T47D (cell line): ENCODE results near the gene OSBPL1A.

Experiments
- DNase-seq, 2 experiments: peaks; one replicate each; pipeline versions ENCODE4 v3.0.0 to v3.0.0-alpha.2; 2011 to 2012; ENCODE audit warnings: low read depth in 1 of 2, low spot score in 1 of 2
- JUND ChIP-seq: IDR thresholded peaks from 2 replicates; pipeline ENCODE4 v1.6.1; 2012; ENCODE audit warnings: low read depth
- in situ Hi-C: cut with HindIII; loops from 2 replicates; pipeline ENCODE4 v1.10.0; 2016; ENCODE audit warnings: low sequenced_read_pairs, low pct_unique_long_range_greater_than_20kb

Gene OSBPL1A

DNA sequence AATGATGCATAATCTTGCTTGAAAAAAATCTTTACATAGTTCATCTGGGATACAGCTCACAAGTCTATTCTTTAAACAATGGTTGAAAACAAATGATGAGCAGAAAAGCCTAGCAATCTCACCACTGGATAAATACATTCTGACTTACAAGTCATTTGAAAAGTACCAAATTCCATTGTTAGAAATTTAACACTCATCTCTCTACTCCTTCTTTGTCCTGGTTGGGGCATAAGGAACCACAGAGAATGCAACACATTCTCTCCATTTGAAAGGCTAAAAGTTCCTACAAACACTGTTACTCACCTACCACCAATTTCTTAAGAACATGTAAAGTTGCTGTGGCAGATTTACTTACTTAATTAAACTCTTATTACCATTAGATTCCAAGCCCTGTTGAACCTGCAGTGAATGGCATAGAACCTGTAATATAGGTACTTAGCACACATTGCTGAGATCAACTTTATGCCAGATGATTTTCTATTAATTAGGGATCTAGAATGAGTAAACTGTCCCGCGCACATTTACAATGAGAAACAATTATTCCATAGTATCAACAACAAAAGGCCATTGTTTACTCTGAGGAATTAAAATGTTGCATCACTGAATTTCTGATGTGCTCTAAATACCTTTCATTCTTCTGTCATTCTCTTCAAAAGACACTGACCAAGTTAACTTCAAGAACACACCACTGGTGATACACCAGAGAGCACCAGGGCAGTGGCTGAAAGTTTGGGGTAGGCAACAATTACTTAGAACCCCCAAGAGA is 189.2 kb downstream of the OSBPL1A start:
- in situ Hi-C loops, result no loop called here
- TF ChIP-seq JUND, result no peak
- no peak for DNase-seq

DNA sequence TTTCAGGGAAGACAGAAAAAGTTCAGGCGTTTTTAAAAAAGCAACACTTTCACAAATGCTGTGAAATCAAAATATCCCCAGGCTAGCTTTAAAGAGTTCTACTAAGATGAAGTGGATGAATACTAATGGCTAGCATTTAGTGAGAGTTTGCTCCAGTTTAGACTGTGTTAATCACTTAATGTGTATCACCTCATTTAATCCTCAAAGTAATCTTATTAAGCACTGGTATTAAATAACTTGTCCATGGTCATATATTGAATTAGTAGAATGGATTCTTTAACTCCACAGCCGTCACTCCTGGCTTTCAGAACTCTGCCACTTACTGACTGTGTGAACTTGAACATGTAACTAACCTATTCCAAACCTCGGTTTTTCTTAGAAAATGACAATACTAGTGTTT is 192.7 kb downstream of the OSBPL1A start:
- DNase-seq, result no peak
- TF ChIP-seq JUND, result no peak
- in situ Hi-C loops, result no loop called here

DNA sequence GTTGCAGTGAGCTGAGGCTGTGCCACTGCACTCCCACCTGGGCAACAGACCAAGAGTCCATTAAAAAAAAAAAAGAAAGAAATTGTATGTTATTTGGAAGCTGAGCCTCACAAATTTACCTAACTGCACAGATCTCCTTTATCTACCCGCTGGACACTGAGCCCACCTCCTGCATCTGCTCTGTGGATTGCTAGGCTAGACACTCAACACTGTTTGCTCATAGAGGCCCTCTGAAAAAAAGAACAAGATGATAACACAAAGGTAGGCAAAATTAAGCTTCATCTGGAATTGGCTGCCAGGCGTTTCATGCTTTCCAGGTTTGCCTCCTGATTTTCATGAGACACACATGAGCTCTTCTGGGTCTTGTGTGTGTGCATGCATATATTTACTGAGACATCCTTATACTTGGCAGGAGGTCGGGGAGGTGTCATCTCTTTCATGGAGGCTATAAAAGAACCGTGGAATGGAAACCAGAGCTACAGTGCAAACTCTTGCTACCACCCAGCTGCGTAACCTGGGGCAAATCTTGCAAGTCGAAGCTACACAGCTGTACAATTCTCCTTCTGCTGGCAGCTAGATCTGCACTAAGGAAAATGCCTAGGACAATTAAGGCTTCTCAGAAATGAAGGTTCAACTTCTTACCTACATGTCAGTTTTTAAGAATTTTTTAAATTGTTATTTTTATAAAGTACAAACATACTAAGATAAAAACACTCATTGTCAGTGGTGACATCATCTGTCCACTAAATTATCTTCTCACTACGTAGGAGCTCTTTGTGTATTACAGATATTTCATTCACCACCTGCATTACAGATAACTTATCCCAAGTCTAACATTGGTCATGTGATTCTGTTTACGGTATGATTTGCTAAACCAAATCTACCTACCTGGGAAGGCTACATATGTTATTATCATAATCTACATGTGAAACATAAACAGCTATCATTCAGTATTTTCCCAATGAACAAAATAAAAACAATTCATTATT is 195.6 kb downstream of the OSBPL1A start:
- TF ChIP-seq JUND, result no peak
- in situ Hi-C loops, result no loop called here
- DNase-seq, result no peak

DNA sequence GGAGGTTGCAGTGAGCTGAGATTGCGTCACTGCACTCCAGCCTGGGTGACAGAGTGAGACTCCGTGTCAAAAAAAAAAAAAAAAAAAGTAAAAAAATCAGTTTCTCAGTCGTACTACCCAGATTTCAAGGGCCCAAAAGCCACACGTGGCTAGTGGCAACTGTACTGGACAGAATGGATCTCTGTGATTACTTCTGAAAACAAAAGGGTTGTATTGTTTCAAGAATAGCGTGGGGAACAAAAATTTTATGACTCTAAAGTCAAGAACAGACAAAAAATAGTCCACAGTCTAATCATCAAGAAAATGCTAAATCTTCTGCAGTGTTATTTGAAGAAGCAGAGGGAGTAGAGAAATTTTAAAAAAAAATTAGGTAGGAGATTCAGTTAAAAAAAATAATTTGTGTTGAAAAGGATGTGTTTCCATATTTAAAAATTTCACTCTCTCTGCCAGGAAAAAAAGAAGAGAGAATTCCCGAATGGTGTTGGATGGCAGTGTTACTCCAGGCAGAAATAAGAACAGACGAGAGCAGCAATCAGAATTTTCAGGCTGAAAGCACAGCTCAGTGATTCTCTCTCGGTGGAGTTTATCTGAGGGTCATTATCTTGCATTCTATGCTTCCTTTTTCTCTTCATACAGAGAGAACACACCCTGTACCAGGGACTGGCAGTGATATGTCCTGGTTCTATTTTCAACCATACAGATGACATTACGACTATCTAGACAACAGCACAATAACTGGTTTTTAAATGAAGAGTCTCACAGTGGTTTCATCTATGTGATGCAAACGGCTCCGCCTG is 196.9 kb downstream of the OSBPL1A start:
- no peak for TF ChIP-seq JUND
- in situ Hi-C loops, result no loop called here
- DNase-seq, result no peak

DNA sequence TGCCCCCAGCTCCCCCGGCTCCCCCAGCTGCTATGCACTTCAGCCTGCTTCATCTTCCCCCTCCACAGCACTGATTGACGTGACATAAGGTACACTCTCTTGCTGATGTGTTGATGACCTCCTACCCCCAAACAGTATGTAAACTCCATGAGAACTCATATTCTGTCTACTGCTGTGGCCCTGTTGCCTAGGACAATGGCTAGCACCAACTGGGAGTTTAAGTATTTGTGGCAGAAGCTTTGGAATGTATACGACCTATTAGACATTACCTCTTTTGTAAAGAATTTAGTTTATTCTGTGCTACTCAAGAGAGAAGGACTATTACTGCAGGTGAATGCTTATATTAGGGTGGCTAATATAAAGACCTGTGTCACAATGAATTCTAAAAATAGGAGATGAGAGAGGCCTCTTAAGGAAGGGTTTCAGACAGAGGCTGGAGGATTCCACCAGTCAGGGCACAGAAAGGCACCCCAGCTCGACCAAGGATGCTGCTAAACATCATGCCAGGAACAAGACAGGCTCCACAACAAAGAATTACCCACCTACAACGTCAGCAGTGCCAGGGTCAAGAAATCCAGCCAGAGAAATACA is 198.2 kb downstream of the OSBPL1A start:
- in situ Hi-C loops, result no loop called here

DNA sequence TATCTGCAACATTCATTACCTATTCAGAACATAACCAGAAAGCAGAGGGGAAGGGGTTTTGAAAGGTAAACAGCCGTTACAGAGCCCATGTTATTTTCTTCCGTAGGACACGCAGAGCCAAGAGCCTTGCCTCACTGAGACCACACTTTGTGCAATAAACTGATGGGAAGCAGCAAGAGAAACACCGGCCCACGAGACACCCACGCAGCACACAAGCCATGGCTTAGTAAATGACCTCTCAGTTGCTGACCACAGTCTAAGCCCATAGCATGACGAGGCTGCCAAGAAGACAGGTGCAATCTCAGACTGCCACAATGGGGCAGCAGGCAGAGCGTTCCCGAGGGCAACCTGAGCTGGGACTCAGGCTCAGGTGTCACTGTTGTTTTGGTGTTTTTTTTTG is 199.2 kb downstream of the OSBPL1A start:
- in situ Hi-C loops, result no loop called here
- DNase-seq, result no peak
- no peak for TF ChIP-seq JUND

More for the DNA sequence above, 198.2 kb downstream of the OSBPL1A start:
- no peak for DNase-seq
- TF ChIP-seq JUND, result no peak

DNA sequence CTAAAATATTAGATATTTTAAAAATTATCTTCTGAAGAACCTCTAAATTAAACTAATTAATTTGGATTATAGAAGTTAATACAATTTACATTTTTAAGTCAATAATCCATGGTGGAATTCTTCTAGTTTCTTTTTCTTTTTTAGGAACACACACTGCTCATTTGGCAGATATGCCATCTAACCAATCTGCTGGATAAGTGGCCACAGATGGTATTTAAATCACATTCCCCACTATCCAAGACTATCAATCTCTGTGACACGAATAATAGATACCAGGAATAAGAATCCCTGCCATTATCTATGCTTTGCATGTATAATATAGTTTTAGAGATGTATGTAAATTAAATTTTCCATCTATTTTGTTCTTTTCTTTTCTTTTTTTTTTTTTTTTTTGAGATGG is 200.2 kb downstream of the OSBPL1A start:
- DNase-seq, result no peak
- in situ Hi-C loops, result no loop called here
- no peak for TF ChIP-seq JUND

DNA sequence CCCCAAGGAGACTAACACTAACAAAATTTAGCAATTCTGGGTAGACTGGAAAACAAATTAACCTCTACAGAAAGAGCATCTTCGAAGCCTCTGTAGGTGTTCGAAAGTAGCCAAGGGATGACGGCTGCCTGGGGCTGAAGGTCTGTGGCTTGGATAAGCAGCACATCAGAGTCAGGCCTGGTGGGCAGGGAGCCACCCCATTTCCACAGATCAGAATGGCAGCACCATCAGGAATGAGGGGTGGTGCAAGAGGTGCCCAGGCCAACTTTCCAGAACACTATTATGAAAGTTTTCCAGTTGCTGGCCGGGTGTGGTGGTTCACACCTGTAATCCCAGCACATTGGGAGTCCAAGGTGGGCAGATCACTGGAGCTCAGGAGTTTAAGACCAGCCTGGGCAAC is 200.9 kb downstream of the OSBPL1A start:
- no peak for DNase-seq
- in situ Hi-C loops, result no loop called here
- TF ChIP-seq JUND, result no peak

DNA sequence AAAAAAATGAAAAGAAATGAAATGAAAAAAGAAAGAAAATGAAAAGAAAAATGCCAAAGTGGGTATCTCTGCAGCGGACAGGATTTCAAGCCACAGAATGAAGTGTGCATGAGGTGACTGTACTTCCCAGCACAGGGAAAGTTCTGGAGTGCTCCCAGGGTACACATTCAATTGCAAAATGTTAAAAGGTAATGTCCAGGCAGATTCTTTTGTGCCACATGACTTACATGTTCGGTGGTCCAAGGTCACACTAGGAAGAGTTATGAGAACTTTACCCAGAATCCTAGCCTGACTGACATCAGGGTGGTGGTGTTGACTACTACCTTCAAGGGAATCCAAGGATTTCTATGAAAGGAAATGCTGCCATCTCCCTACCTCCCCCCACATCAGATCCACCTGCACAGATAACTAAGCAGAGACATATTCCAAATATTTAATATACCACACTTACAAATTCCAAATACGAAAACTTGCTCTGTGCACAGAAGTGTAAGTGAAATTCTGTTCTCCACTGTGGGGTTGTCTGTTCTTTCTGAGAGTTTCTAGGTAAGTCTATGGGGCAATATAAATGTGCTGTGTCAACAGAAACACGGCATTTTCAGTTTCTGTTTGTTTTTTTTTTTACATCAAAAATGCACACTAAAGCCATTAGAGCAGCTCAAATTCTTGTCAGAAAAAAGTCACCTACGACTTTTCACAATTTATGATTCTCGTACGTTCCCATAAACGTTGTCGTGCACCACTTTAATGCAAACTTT is 202.1 kb downstream of the OSBPL1A start:
- TF ChIP-seq JUND, result no peak

DNA sequence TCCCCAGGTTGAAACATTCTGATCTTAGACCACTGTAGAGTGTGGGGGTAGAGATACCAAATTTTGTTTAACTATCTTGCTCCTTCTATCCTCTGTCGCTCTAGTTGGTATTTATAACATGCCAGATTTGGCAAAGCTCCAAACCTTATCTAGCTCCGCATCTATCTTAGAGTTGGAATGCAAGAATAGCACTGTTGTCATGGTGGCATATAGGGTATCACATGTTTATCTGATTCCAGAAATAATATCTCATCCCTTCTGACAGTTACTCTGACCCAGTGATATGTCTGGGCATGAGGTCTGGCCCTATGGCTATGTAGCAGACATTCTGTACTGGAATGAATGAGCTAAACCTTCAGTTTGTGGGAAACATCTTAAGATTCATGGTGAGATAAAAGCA is 207.0 kb downstream of the OSBPL1A start:
- DNase-seq, result no peak
- TF ChIP-seq JUND, result no peak
- in situ Hi-C loops, result no loop called here

More for the DNA sequence above, 202.1 kb downstream of the OSBPL1A start:
- in situ Hi-C loops, result no loop called here
- DNase-seq, result no peak

DNA sequence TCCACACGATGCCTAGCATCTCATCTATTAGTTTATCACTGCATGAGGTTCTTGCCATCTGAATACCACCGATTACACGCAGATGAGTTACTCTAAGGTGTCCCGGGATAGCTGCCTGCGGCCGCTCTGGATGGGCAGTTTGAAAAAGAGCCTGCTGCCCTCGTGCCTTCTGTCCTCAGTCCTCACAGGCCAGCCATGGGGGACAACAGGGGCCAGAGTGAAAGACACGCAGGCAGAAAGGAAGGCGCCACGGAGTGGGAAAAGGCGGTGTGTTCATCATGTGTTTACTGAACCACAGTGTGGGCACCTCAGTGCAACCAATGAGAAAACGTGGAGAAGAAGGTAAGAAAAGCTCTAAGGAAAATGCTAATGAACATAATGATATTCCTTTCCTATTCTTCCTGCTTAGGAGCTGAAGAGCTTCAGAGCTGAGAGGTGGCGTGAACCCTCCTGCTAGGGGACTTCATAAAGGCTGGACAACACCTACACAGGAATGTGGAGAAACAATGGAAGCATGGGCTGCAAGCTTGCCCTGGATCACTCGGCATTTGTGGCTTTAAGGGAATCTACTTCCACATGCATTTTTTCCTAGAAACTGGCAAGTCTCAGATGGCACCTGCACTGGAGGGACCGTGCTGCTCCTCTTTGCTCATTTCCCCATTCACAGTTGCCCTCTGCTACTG is 207.8 kb downstream of the OSBPL1A start:
- in situ Hi-C loops, result no loop called here
- TF ChIP-seq JUND, result no peak
- no peak for DNase-seq
